ENCODE results near the gene SLC5A2.

SLC5A2 gene

DNA sequence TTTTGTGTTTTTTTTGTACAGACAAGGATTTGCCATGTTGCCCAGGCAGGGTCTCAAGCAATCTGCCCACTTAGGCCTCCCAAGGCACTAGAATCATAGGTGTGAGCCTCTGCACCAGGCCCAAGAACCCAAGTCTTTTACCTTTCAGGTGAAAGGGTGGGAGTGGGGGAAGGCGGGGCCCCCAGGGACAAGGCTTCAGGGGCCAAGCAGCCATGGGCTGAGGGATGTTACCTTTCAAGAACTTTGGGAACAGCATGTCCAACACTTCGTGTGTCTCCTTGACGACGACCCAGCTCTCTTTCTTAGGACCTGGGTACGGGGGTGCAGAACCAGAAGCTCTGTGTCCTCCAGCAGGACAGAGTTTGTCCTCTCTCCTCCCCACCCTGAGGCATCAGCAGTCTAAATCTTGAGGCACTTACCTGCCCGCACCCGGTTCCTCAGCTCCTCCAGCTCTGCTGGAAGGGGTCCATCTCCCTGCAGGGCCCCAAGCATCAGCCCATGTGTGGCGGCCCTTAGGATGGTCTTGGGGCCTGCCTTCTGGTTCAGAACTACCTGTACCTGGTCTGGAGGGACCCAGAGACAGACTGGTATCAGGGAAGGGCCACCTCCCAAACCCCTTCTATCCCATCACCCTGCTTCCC is 9.0 kb downstream of the SLC5A2 start:
- Histone ChIP-seq H3K36me3 (ENCODE audit: insufficient read depth, insufficient read length, low read length) (peaks cover 61% of the 10 kb centered on the region), H3K9me3 (ENCODE audit: insufficient read depth, low read length) (no peaks in the 10 kb centered on the region), H3K9ac (ENCODE audit: insufficient read length, low read depth) (no peak overlapping the region), H3K4me3 (ENCODE audit: insufficient read length, low read depth) (no peak overlapping the region), H3K27me3 (ENCODE audit: insufficient read depth, insufficient read length) (peaks cover 12% of the 10 kb centered on the region), H3K4me1 (ENCODE audit: insufficient read depth, insufficient read length) (peaks cover 7% of the 10 kb centered on the region)
- TF ChIP-seq ZNF274 (IDR thresholded peaks at IDR 0.05; ENCODE audit: low read depth, low read length) (no peak), YY1 (IDR thresholded peaks at IDR 0.05; ENCODE audit: insufficient read depth, insufficient read length) (no peak), SUZ12 (IDR thresholded peaks at IDR 0.05; ENCODE audit: extremely low read depth, insufficient read depth, insufficient read length) (no peak)
- DNase-seq (ENCODE audit: low read depth, low spot score), result no peak

DNA sequence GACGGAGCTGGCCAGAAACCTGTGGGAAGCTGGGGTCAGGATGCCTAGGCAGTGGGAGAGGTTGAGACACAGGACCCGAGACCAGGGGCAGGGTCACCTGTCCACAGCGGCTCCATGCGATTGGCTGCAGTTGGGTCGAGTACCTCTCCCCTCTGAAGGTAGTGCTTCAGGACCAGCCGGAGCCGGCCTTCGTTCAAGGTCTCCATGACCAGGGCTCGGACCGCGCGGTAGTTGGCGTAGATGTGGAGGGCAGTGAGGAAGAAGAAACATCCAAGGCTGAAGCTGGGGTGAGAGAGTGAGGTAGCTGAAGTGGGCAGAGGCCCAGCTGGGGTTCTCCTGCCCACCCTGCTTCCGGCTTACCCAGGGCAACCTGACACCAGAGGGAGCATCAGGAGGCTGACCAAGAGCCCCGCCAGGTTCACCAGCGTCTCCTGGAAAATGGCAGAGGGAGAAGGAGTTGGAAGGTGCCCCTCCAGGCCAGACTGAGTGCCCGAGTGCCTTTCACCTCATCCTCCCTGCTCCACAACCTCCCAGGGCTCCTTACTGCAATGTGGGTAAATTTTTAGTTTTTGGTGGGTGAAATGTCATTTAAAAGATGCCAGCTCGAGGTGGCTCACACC is 10.7 kb downstream of the SLC5A2 start:
- TF ChIP-seq SUZ12 (IDR thresholded peaks at IDR 0.05; ENCODE audit: extremely low read depth, insufficient read depth, insufficient read length) (no peak), ZNF274 (IDR thresholded peaks at IDR 0.05; ENCODE audit: low read depth, low read length) (no peak), YY1 (IDR thresholded peaks at IDR 0.05; ENCODE audit: insufficient read depth, insufficient read length) (no peak)
- no peak for DNase-seq (ENCODE audit: low read depth, low spot score)
- Histone ChIP-seq H3K4me1 (ENCODE audit: insufficient read depth, insufficient read length) (no peaks in the 10 kb centered on the region), H3K4me3 (ENCODE audit: insufficient read length, low read depth) (no peak overlapping the region), H3K9me3 (ENCODE audit: insufficient read depth, low read length) (no peaks in the 10 kb centered on the region), H3K9ac (ENCODE audit: insufficient read length, low read depth) (no peak overlapping the region), H3K27me3 (ENCODE audit: insufficient read depth, insufficient read length) (no peaks in the 10 kb centered on the region), H3K36me3 (ENCODE audit: insufficient read depth, insufficient read length, low read length) (peaks cover 78% of the 10 kb centered on the region)

- Histone ChIP-seq H3K36me3 (ENCODE audit: insufficient read depth, insufficient read length, low read length) (peaks cover 75% of the 10 kb centered on the region), H3K9ac (ENCODE audit: insufficient read length, low read depth) (no peak overlapping the region), H3K4me3 (ENCODE audit: insufficient read length, low read depth) (no peak overlapping the region), H3K9me3 (ENCODE audit: insufficient read depth, low read length) (no peaks in the 10 kb centered on the region), H3K27me3 (ENCODE audit: insufficient read depth, insufficient read length) (no peaks in the 10 kb centered on the region), H3K4me1 (ENCODE audit: insufficient read depth, insufficient read length) (no peaks in the 10 kb centered on the region)
- no peak for DNase-seq (ENCODE audit: low read depth, low spot score)
- TF ChIP-seq SUZ12 (IDR thresholded peaks at IDR 0.05; ENCODE audit: extremely low read depth, insufficient read depth, insufficient read length) (no peak), ZNF274 (IDR thresholded peaks at IDR 0.05; ENCODE audit: low read depth, low read length) (no peak), YY1 (IDR thresholded peaks at IDR 0.05; ENCODE audit: insufficient read depth, insufficient read length) (no peak)
These were observed 13.7 kb downstream of the SLC5A2 start for GRCh38 chr16:31496670-31497069.

DNA sequence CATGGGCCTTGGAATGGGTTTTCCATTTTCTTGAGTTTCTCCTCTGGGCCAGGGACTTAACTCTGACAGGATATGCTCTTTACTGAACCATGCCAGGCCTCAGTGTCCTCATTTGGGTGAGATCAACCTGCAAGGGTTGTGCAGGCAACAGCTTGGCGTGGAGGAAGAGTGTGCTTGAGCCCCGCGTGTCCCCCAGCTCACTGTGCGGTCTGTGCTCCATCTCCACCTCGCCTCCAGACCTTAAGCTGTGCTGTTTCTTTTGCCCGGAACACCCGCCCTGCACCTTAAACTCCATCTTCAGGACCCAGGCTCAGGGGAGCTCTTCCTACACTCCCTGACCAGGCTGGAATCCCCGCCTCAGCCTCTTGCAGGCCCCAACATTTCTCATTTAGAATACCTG is 15.6 kb downstream of the SLC5A2 start:
- TF ChIP-seq YY1 (IDR thresholded peaks at IDR 0.05; ENCODE audit: insufficient read depth, insufficient read length) (no peak), ZNF274 (IDR thresholded peaks at IDR 0.05; ENCODE audit: low read depth, low read length) (no peak), SUZ12 (IDR thresholded peaks at IDR 0.05; ENCODE audit: extremely low read depth, insufficient read depth, insufficient read length) (no peak)
- no peaks in the 10 kb centered on the region for H3K4me1 ChIP-seq (ENCODE audit: insufficient read depth, insufficient read length)
- H3K4me3 ChIP-seq (ENCODE audit: insufficient read length, low read depth), result no peak overlapping the region
- H3K9me3 ChIP-seq (ENCODE audit: insufficient read depth, low read length), result no peaks in the 10 kb centered on the region
- no peak for DNase-seq (ENCODE audit: low read depth, low spot score)
- H3K9ac ChIP-seq (ENCODE audit: insufficient read length, low read depth), result no peak overlapping the region
- no peaks in the 10 kb centered on the region for H3K27me3 ChIP-seq (ENCODE audit: insufficient read depth, insufficient read length)
- H3K36me3 ChIP-seq (ENCODE audit: insufficient read depth, insufficient read length, low read length), result peaks cover 57% of the 10 kb centered on the region

DNA sequence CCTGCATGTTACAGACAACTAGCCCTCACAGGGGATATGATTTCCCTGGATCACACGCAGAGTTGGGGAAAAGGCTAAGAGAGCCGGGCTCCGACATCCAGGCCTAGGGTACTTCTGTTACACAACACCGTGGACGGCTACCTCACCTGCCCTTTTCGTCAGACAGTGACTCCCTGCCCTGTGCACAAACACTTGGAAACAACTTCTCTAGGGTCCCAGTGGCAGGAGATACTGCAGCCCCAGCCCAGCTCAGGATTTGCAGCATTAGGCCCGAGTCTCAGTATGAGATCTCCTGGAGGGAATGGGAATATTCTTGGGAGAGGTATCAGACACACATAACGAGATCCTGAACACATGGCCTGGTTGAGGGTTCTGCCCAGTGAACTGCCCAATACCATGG is 17.0 kb downstream of the SLC5A2 start:
- Histone ChIP-seq H3K4me1 (ENCODE audit: insufficient read depth, insufficient read length) (no peaks in the 10 kb centered on the region), H3K9me3 (ENCODE audit: insufficient read depth, low read length) (no peaks in the 10 kb centered on the region), H3K9ac (ENCODE audit: insufficient read length, low read depth) (no peak overlapping the region), H3K4me3 (ENCODE audit: insufficient read length, low read depth) (no peak overlapping the region), H3K27me3 (ENCODE audit: insufficient read depth, insufficient read length) (no peaks in the 10 kb centered on the region), H3K36me3 (ENCODE audit: insufficient read depth, insufficient read length, low read length) (peaks cover 61% of the 10 kb centered on the region)
- DNase-seq (ENCODE audit: low read depth, low spot score), result no peak
- TF ChIP-seq YY1 (IDR thresholded peaks at IDR 0.05; ENCODE audit: insufficient read depth, insufficient read length) (no peak), SUZ12 (IDR thresholded peaks at IDR 0.05; ENCODE audit: extremely low read depth, insufficient read depth, insufficient read length) (no peak), ZNF274 (IDR thresholded peaks at IDR 0.05; ENCODE audit: low read depth, low read length) (no peak)

- Histone ChIP-seq H3K9ac (ENCODE audit: insufficient read length, low read depth) (no peak overlapping the region), H3K4me3 (ENCODE audit: insufficient read length, low read depth) (no peak overlapping the region), H3K4me1 (ENCODE audit: insufficient read depth, insufficient read length) (no peaks in the 10 kb centered on the region), H3K9me3 (ENCODE audit: insufficient read depth, low read length) (no peaks in the 10 kb centered on the region), H3K36me3 (ENCODE audit: insufficient read depth, insufficient read length, low read length) (peaks cover 63% of the 10 kb centered on the region), H3K27me3 (ENCODE audit: insufficient read depth, insufficient read length) (no peaks in the 10 kb centered on the region)
- DNase-seq (ENCODE audit: low read depth, low spot score), result no peak
- TF ChIP-seq SUZ12 (IDR thresholded peaks at IDR 0.05; ENCODE audit: extremely low read depth, insufficient read depth, insufficient read length) (no peak), ZNF274 (IDR thresholded peaks at IDR 0.05; ENCODE audit: low read depth, low read length) (no peak)
These were observed 18.5 kb downstream of the SLC5A2 start for GRCh38 chr16:31501226-31501965.

DNA sequence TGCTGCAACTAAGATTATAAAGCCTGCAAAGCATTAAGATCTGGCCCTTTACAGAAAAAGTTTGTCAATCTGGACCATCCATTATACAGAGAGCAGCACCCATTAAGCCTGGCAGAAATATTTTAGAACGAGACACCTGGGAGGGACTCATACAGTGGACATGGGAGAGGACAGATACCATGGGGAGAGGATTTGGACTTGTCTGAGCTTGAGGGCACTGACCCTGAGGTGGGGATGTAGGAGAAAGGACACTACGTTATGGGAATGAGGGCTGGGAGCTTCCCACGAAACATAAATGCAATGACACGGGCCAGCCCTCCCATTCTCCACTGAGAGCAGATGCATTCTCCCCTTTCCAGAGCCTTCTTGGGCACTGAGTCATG is 19.0 kb downstream of the SLC5A2 start:
- Histone ChIP-seq H3K4me1 (ENCODE audit: insufficient read depth, insufficient read length) (no peaks in the 10 kb centered on the region), H3K9ac (ENCODE audit: insufficient read length, low read depth) (no peak overlapping the region), H3K4me3 (ENCODE audit: insufficient read length, low read depth) (no peak overlapping the region), H3K36me3 (ENCODE audit: insufficient read depth, insufficient read length, low read length) (peaks cover 59% of the 10 kb centered on the region), H3K9me3 (ENCODE audit: insufficient read depth, low read length) (no peaks in the 10 kb centered on the region), H3K27me3 (ENCODE audit: insufficient read depth, insufficient read length) (no peaks in the 10 kb centered on the region)
- no peak for TF ChIP-seq YY1 (IDR thresholded peaks at IDR 0.05; ENCODE audit: insufficient read depth, insufficient read length)
- DNase-seq (ENCODE audit: low read depth, low spot score), result no peak
